SW480 (cell line): ENCODE measurements around the gene PROSER2.

Experiments
- DNase-seq: peaks from one replicate; pipeline ENCODE4 v3.0.0-alpha.2; 2016; ENCODE audit warnings: low spot score

Gene PROSER2

GRCh38 chr10:11869743-11870460 is 46.7 kb downstream of the PROSER2 start:
- DNase-seq = no peak

GRCh38 chr10:11870461-11870780 is 47.3 kb downstream of the PROSER2 start:
- no peak for DNase-seq

GRCh38 chr10:11870900-11871400 is 47.8 kb downstream of the PROSER2 start:
- DNase-seq = no peak

- no peak for DNase-seq
Observed at GRCh38 chr10:11871466-11871865, 48.3 kb downstream of the PROSER2 start.

- DNase-seq = peak; percentile 74
Observed at GRCh38 chr10:11874568-11875493, 51.7 kb downstream of the PROSER2 start.

GRCh38 chr10:11875494-11876281 is 52.5 kb downstream of the PROSER2 start:
- peak; percentile 98 for DNase-seq

GRCh38 chr10:11876324-11876723 is 53.2 kb downstream of the PROSER2 start:
- no peak for DNase-seq

- DNase-seq = no peak
Observed at GRCh38 chr10:11876805-11877590, 53.8 kb downstream of the PROSER2 start.

- no peak for DNase-seq
Observed at GRCh38 chr10:11877591-11877905, 54.4 kb downstream of the PROSER2 start.

GRCh38 chr10:11878776-11879175 is 55.6 kb downstream of the PROSER2 start:
- no peak for DNase-seq

- no peak for DNase-seq
Observed at GRCh38 chr10:11879387-11880094, 56.4 kb downstream of the PROSER2 start.

- no peak for DNase-seq
Observed at GRCh38 chr10:11880151-11881029, 57.2 kb downstream of the PROSER2 start.

- DNase-seq = no peak
Observed at GRCh38 chr10:11881030-11881476, 57.9 kb downstream of the PROSER2 start.

GRCh38 chr10:11881477-11882417 is 58.6 kb downstream of the PROSER2 start:
- DNase-seq = peak; percentile 89

GRCh38 chr10:11882646-11883375 is 59.7 kb downstream of the PROSER2 start:
- peak; percentile 71 for DNase-seq

- no peak for DNase-seq
Observed at GRCh38 chr10:11884706-11885423, 61.7 kb downstream of the PROSER2 start.

- no peak for DNase-seq
Observed at GRCh38 chr10:11885437-11886137, 62.4 kb downstream of the PROSER2 start.
